HG02885 (cell line): ENCODE data around the gene ELMO1.

Experiments used
- ATAC-seq: cut with Tn5 transposase; IDR thresholded peaks from one replicate; pipeline ENCODE4 v1.9.1; 2021; ENCODE audit warnings: mild to moderate bottlenecking; ENCODE audit not compliant: unreplicated experiment, poor library complexity

The ELMO1 gene

DNA sequence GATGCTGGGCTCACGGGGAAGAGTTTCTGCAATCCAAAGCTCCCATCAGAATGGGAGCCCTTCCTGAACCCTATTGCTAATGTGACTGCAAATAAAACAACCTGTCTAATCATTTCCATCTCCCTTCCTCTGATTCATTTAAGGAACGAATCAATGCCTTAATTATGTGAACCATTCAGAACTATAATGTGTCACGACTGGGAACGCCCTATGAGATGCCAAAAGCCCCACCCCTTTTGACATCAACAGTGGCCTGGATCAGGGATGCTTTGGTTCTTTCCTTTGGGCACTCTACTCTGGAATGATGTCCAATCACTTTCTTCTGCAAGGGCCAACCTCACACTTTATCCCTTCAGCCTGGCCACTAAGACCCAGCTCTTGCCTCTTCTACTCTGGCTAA, 528.9 kb downstream of the ELMO1 start:
- ATAC-seq = no peak

DNA sequence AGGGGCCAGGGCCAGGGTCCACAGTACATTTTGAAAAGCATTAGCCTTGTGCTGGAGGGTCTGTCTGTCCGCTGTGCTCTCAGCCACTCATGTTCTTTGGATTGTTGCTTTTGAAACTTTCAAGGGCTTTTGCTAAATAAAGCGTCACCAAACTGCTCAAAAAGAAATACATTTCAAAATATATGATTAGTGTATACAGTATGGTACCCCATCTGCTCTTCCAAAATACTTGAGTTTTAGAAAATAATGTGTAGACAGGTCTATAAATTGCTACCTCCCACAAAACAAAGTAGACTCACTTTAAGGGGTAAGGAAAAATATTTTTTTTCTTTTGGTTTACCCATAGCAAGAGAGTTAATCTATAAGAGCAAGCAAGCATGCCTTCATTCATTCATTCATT, 530.1 kb downstream of the ELMO1 start:
- no peak for ATAC-seq

DNA sequence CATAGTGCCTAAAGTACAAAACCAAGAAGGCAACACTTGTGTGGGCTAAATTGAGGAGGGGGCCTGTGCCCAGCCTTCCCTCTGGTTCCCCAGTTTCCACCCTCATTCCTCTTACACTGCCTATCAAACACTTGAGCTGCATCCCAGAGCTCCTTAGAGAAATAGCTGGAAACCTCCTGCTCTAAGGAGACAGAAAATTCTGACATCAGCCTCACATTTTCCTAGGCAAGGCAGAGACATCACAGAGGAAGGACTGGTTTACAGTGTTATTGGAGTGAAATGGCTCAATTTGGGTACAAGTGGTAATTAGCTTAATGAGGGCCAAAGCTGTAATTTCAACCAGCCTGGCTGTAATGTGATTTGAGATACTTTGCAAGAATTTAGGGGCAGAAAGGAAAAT, 532.0 kb downstream of the ELMO1 start:
- no peak for ATAC-seq

DNA sequence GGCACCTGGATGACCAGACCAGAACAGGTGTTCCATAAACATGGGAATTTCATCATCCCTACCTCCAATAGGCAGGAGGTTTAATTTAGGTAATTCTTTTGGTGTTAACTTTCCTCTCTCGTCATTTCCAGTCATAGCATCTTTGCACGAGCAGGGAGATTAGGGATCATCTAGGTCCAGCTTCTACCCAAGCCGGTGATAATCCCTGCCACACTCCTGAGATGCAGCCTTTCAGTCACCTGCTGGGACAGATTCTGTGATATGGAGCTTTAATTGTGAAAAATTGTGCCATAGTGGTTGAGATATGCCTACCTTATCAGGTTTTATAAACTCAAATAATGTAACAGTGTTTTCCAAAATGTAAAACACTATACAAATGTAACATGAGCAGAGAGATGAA, 532.5 kb downstream of the ELMO1 start:
- ATAC-seq = no peak

DNA sequence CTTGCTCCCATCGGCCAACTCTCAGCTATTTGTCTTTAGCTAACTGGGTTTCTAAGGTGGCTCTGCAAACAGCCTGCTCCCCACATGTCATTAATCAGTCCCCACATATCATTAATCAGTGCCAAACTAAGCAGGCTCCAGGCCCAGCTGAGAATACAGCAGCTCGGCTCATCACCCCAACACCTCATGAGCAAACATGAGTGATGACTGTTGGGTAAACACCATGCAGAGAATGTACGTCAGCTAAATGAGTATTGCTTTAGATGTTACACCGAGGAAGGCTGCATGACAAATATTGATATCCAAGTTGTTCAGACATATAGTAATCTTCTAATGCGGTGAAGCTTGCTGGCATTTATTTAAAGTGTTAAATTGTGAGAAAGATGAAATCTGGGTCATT, 536.9 kb downstream of the ELMO1 start:
- ATAC-seq = no peak

DNA sequence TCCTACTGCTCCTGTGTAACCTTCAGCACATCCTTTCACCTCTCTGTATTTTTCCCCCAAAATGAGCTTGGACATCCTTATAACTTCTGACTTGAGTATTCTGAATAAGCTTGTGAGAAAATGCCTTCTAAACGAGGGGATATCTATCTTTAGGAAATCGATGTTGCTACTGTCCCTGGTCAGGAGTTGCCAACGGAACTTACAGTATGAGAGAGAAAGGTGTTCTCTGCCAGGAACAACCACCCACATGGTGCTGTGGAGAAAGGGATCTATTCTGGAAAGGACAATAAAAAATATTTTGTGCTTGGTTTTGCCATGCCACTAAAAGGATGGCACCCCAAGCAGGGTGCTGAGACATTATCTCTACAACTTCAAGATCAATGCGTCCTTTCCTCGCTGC, 537.8 kb downstream of the ELMO1 start:
- ATAC-seq = no peak

DNA sequence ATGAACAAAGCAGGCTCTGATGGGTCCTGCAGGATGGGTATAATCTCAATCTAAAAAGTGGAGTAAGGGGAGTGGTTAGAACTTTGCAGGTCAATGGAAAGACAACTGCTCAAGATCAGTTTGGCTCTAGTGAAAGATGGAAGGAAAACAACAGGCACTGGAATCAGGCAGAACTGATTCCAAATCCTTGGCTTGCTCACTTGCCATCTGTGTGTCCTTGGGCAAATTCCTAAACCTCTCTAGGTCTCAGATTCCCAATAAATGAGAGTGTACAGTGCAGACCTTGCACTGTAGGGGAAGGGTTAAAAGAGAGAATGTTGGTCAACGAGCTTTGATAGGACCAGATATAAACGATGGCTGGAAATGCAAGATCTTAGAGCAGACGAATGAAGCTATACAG, 538.3 kb downstream of the ELMO1 start:
- no peak for ATAC-seq

DNA sequence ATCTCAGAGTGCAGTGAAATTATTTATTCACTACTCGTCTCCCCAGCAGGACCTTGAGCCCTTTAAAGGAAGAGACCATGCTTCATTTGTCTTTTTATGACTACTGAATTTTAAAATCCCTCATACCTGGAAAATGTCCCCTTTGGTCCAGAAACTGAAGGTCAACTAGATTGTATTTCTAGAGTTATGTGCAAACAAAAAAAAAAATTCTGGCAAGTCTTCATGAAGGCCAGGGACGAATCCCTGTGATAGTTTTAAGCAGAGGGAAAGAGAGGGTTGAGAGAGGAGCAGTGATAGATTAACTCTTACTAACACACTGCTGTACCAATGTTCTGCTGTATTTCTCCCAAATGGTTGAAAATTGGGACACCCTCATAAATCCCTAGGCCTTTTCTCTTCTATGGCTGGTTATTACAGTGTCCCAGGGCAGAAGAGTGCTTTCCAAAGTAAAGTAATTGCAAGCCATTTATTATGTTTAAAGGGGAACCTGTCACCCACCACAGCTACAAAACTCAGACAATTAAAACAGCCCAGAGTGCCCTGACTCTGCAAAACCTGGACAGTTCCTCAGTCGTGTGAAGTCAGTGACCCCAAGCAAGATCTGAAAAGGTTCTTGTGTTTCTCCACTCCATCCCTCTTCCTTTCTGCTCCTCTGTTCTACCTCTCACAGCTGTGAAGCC, 541.6 kb downstream of the ELMO1 start:
- ATAC-seq = no peak

DNA sequence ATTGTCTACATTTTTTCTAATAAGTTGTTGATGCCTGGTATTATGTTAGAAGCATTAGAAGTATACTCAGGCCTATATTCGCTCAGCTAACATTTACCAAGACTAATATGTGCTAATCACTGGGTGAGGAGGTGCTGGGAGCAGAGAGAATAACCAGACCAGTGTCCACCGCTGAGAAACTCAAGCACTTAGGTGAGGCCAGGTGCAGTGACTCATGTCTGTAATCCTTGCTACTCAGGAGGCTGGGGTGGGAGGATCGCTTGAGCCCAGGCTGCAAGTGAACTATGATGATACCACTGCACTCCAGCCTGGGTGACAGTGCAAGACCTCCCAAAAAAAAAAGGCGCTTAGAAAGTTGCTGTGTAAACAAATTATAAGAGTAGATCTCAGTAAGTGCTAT, 542.2 kb downstream of the ELMO1 start:
- no peak for ATAC-seq

DNA sequence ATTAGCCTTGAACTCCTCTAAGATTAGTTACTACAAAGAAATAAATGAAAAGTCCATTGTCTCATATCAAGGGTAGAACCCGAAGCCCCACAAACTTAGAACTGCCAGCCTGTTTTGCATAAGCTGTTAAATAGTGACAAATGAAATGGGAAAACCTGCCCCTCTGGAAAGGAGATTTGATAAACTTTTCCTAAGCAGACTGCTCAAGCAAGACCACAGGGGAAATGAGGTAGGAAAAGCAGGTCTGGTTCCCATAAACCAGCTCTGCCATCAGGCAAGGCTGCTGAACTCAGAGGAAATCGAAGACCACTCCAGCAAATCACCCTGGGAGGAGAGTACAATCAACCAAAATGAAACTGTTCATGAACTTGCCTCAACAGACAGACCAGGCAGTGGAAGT, 542.8 kb downstream of the ELMO1 start:
- ATAC-seq = no peak

DNA sequence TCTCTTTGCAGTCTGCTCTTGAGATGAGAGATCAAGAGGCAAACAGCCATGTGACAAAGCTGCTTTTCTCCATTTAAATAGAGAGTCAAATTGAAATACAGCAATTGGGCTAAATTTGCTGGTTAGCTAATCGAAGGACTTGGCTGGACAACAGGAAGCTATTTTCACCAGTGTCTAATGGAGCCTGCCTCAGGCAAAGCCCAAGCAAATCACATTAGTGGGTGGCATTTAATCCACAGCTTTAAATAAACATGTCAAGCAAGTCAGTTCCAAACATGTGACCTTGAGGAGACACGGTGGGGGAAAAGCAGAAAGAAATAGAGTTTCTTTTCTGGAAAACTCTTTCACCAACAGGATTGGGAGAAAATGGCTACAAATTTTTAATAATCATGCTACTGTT, 543.9 kb downstream of the ELMO1 start:
- ATAC-seq = no peak

DNA sequence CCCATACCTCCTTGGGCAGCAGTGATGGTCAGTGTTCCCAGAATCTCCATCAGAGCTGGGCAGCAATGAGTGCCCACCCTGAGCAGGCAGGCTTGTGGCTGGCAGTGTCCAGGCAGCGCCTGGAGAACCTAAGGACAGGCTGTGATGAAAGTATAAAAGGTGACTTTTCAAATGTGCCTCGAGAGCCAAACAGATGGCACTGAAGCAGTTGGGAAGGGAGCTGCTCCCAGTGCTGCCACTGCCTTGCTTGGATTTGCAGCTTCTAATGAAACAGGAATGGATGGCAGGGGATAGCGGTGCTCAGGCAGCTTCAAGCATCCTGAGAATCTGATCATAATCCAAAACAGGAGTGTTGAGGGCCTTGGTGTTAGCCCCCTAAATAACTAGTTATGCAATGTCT, 544.6 kb downstream of the ELMO1 start:
- ATAC-seq = no peak

DNA sequence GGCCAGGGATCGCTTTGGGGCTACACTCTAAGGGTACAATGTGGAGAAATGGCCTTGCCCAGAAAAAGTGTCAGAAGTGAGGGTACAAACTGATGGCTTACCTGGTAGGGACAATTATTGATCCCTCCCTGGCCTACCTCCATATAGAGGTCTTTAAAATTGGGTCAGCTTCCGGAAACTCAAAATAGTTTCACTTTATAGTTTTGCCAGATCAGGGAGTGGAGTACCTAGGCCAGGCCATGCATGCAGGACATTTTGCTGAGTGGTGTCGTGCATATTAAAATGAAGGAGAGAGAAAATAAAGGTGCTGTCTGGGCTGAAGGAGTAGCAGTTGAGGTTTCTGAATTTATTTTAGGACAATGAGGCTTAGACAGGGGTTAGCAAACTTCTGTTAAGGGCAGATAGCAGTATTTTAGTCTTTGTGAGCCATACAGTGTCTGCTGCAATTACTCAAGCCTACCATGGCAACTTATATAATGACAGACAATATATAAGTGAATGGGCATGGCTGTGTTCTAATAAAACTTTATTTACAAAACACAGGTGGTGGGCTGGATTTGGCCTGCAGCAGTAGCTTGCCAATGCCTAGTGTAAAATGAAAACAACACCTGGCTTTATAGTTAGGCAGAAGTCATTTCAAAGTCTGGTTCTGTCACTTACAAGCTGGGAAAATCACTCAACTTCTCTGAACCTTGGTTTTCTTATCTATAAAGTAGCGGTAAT, 547.5 kb downstream of the ELMO1 start:
- ATAC-seq = no peak

DNA sequence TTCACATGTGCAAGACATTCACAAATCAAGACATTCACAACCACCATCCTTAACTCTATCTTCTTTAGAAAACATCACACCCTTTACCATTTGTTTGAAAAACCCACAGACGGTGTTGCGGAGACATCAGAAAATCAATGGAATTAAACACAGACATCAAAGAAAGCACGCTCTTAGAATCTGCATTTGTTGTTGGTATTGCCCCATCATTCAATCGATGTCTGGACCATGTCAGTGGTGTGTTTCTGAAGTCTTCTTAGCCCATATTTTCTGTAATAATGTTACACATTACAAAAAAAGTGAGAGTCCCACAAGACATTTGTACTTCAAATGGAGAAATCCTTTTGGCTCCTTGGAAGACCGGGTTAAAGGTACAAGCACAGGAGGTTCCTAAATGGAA, 550.5 kb downstream of the ELMO1 start:
- ATAC-seq = no peak

DNA sequence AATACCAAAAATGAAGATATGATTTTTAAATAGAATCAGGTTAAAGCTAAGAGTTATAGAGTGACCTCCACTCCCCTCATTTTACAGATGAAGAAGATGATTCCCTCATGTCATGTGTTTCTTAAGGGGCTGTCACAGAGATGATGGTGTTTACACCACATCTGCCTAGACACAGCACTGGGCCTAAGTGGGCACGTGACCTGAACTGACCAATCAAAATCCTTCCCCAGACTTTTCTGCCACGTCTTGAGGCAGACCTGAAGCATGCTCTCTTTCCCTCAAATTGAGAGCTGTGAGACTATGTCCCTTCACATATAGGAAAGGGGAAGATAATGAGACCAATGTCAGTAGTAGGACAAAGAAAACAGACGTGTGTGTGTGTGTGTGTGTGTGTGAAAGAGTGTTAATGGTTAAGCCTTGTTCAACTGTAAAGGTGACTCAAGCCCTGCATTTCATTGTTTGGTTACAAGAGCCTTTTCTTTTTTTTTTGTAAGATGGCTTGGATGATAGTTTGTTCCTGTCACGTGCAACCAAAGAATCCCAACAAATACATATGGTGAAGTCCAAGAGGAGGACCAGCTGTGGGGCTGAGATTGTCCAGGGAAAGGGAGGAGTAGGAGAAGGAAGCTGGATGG, 551.6 kb downstream of the ELMO1 start:
- no peak for ATAC-seq

DNA sequence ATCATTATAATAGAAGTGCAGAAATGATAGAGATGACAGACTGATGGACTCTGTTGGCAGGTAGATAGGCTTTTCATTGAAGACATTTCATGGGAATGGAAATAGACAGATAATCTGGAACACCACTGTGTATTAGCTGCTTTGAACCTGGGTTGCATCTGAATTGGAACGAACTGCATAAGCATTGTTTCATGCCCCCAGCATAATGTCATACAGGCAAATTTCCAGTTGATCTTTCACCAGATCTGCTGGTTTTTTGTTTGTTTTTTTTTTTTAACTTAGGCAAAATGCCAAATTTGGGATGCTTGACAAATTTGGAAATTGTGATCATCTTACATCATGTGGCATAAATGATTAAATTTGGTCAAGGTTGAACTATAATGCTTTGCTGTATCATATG, 552.2 kb downstream of the ELMO1 start:
- no peak for ATAC-seq

DNA sequence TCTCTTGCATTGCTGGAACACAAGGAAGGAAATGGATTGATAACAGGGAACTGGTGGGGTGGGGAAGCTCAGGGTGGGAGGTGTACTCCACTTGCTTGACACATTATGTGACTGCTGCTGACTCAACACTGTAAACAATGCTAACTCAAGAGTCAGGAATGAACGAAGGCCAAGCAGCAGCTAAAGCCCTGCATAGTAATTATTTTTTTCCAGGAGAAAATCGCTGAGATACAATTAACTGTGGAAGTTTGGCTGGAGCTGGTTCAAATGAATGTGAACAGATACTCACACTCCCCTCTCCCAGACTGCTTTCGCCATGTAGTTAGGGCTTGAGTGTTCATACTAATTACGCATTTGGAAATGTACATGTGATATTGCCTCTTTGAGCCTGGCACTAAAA, 553.5 kb downstream of the ELMO1 start:
- ATAC-seq = no peak

DNA sequence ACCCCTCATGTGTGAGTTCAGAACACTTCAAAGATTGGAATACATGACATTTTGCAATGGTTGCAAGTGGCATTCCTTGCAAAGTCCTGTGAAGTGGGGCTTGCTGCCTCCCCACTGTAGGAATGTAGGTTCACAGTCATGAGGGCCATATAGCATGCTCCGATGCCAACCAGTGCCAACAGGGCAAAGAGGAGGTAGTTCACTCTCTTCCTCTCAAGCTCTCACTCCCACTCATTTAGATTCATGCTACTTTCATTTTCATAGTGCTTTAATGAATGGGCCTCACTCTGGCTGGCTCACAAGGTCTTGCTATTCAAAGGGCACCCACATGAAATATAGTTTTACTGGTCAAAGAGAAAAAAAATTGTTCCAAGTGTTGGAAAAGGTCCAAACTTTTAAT, 554.5 kb downstream of the ELMO1 start:
- no peak for ATAC-seq

DNA sequence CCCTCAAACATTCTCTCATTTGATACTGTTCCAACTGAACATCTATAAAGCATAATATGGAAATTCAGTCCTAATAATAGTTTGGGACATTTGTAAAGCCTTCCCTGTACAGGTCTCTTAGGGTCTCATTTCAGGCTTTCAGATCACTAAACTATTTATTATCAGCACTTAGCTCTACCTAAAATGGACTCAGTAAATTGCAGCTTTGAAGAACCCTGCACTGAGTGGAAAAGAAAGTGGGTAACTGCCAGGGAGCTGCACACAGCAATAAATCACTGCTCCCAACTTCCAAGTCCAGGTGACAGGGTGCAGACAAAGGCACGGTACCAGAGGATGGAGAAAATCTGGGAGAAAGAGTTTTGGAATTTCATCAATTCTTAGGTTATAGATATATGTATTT, 559.5 kb downstream of the ELMO1 start:
- no peak for ATAC-seq

DNA sequence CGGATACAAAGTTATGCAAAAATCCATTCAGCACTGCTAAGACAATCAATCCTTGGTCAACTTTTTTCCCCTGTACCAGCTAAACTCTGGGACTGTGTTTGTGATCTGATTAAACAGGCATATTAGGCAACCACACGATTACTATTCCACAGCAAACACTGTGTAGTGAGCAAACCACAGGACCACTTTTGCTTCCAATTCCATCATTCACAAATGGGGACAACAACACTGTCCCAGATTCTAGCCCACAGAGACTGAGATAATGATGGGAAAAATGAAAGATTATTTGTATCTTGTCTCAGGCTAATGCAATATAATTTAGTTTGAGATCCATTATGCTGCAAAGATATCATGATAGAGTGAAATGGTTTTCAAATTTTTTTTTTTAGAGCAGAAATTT, 560.7 kb downstream of the ELMO1 start:
- ATAC-seq = no peak

DNA sequence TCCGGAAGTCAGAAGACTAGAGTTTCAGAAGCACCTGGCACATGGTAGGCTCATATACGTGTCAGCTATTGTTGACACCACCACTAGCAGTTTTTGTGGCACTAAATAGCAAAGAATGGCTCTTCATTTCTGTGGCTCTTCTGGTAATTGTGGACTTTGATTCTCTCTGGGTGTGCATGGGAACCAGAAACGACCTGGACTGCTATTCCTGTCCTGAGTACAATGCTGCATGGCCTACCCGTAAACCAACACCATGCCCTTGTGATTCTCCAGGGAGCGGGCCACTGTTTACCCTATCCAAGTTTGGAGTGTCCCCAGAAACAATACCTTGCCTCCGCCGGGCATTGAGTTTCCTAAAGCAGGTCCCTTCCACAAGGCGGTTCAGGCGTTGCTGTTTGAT, 561.4 kb downstream of the ELMO1 start:
- ATAC-seq = no peak

DNA sequence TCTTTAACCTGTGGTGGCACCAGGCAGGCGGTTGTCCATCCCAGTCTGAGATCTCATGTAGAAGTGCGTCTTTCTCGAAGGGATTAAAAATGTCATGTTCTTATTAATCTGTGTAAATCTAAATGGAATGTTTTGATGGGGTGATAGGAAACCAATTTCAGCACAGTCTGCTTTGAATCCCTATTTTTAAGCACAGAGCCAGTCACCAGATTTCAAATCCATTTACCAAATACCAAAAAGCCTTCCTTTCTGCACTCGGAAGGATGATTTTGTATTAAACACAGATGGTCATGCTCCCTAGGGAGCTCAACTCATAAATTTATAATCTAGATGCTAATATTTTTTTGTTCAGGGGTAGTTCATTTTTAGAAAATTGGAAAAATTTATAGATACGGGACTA, 563.8 kb downstream of the ELMO1 start:
- no peak for ATAC-seq
